Caco-2 (cell line): ENCODE data around the gene KLHL2. TPM values are rescaled to one million over a fixed set of nuclear protein-coding genes. Genes with fewer than 3 reads are reported as not detected.

Experiments used
- BruUV-seq: library from RNA; stranded (reverse); fragments of 400-500 nt; replicated peaks from 2 replicates; lab custom pipeline; 2021; lab: Mats Ljungman, UMichigan
- CTCF ChIA-PET: fragments of 300-600 bp; sonication (Branson Sonifier 250); formaldehyde crosslinking; loops from one replicate; lab custom pipeline; 2022; ENCODE audit warnings: antibody characterized with exemption; lab: Charles Lee
- POLR2A ChIA-PET: fragments of 300-600 bp; sonication (Branson Sonifier 250); formaldehyde crosslinking; loops from one replicate; lab custom pipeline; 2022; ENCODE audit warnings: antibody characterized with exemption; lab: Charles Lee
- DNase-seq, 2 experiments: peaks; one replicate each; pipeline versions ENCODE4 v3.0.0 to v3.0.0-alpha.2; 2020 to 2022
- H3K27me3 ChIP-seq: replicated peaks from 2 replicates; pipeline ENCODE4 v1.6.0; 2011; ENCODE audit warnings: low read length; ENCODE audit not compliant: control insufficient read depth, insufficient read depth
- H3K36me3 ChIP-seq: 2 replicates; pipeline ENCODE4 v1.5.1; 2011; ENCODE audit warnings: low read length; ENCODE audit not compliant: control insufficient read depth, insufficient read depth
- H3K4me1 ChIP-seq: fragments of 250-450 bp; sonication (Bioruptor Pico); 2 replicates; pipeline ENCODE4 v1.5.1; 2020; ENCODE audit warnings: mild to moderate bottlenecking
- H3K4me3 ChIP-seq: 2 replicates; pipeline ENCODE4 v1.5.1; 2011; ENCODE audit warnings: low read depth, mild to moderate bottlenecking, control low read depth, low read length
- H3K9me3 ChIP-seq: fragments of 250-450 bp; sonication (Bioruptor Pico); 2 replicates; pipeline ENCODE4 v1.5.1; 2020; ENCODE audit warnings: mild to moderate bottlenecking, moderate library complexity
- H3K27ac Mint-ChIP-seq: one replicate; pipeline ENCODE4 v1.8.0; 2022; ENCODE audit warnings: mixed read lengths; ENCODE audit not compliant: unreplicated experiment
- H3K27me3 Mint-ChIP-seq: one replicate; pipeline ENCODE4 v1.8.0; 2022; ENCODE audit warnings: mixed read lengths; ENCODE audit not compliant: insufficient read depth, unreplicated experiment
- H3K36me3 Mint-ChIP-seq: one replicate; pipeline ENCODE4 v1.8.0; 2022; ENCODE audit warnings: mild to moderate bottlenecking, mixed read lengths; ENCODE audit not compliant: insufficient read depth, unreplicated experiment
- H3K4me1 Mint-ChIP-seq: one replicate; pipeline ENCODE4 v1.8.0; 2022; ENCODE audit warnings: low read depth, mixed read lengths; ENCODE audit not compliant: unreplicated experiment
- H3K4me3 Mint-ChIP-seq: one replicate; pipeline ENCODE4 v1.8.0; 2022; ENCODE audit warnings: mild to moderate bottlenecking, moderate library complexity, mixed read lengths; ENCODE audit not compliant: unreplicated experiment
- H3K9me3 Mint-ChIP-seq: one replicate; pipeline ENCODE4 v1.8.0; 2022; ENCODE audit warnings: mixed read lengths; ENCODE audit not compliant: unreplicated experiment
- CTCF ChIP-seq, 2 experiments: fragments of 200-600 bp in 1 of 2; IDR thresholded peaks; 1 replicate in 1 of 2; 2 replicates in 1 of 2; pipeline versions ENCODE4 v1.5.1 to v1.8.0; 2011 to 2022; ENCODE audit warnings: antibody characterized with exemption in 1 of 2, control low read depth in 1 of 2, inconsistent platforms in 1 of 2, low read depth in 1 of 2, low read length in 1 of 2, mild to moderate bottlenecking in 1 of 2, moderate library complexity in 1 of 2; ENCODE audit not compliant: insufficient read depth in 1 of 2, severe bottlenecking in 1 of 2, unreplicated experiment in 1 of 2
- intact Hi-C: fragments of 100-400 bp; cut with micrococcal nuclease; formaldehyde crosslinking; loops from one replicate; pipeline ENCODE4 v1.10.0; 2022; ENCODE audit not compliant: unreplicated experiment
- total RNA-seq: library from RNA; stranded (reverse); gene quantifications from 2 replicates; pipeline ENCODE4 v1.2.3, GENCODE V29; 2022

Gene KLHL2
- total RNA-seq, 1 experiment from 2014 or later, result 15.9 TPM

GRCh38 chr4:165204462-165204830 is 2.9 kb upstream of the KLHL2 start:
- Histone ChIP-seq H3K9me3 (no peaks in the 10 kb centered on the region), H3K36me3 (no peaks in the 10 kb centered on the region), H3K4me3 (no peak overlapping the region), H3K27me3 (no peaks in the 10 kb centered on the region), H3K4me1 (peaks cover 9% of the 10 kb centered on the region; the same call in 1 of the 2 replicates)
- no peak for TF ChIP-seq CTCF (IDR thresholded peaks at IDR 0.05; ENCODE audit: insufficient read depth in 1 of 2, low read depth in 1 of 2, low read length in 1 of 2, severe bottlenecking in 1 of 2, unreplicated experiment in 1 of 2)
- H3K4me1 Mint-ChIP-seq, result peaks cover 14% of the 10 kb centered on the region
- POLR2A ChIA-PET, result no interaction called here
- intact Hi-C loops, result loop anchor here (10.0 kb wide), 1 partner anchor 260 kb away; no protein-coding TSS in a partner anchor
- H3K9me3 Mint-ChIP-seq, result no peaks in the 10 kb centered on the region
- no peak overlapping the region for H3K4me3 Mint-ChIP-seq
- no peak overlapping the region for H3K27ac Mint-ChIP-seq
- no TSS peak for BruUV-seq
- CTCF ChIA-PET, result no interaction called here
- H3K27me3 Mint-ChIP-seq, result no peaks in the 10 kb centered on the region
- H3K36me3 Mint-ChIP-seq, result no peaks in the 10 kb centered on the region
- DNase-seq, result no peak

DNA sequence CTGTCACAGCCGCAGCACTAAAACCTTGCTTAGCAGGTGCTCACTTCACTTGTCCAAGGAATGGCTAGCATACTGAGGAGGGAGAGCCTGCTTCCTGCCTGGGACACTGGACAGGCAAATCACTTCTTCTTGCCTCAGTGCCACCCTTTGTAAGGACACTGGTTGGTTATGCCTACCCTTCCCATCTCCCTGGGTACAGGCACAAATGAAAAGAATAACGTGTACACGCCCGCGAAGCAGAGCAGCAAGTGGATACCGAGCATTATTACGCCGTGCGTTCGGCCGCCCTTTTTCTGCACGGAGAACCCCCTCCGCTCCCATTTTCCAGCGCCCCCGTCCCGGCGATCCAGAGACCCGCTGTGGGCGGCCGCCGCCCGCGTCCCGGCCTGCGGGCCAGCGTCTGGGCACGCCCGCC is 338 bp upstream of the KLHL2 start:
- H3K4me3 Mint-ChIP-seq, result peak overlapping the region; percentile 56
- ChIA-PET POLR2A (no interaction called here), CTCF (no interaction called here)
- H3K9me3 Mint-ChIP-seq, result no peaks in the 10 kb centered on the region
- peak in 1 of 2 experiments; percentile 35 for DNase-seq
- H3K4me1 Mint-ChIP-seq, result peaks cover 24% of the 10 kb centered on the region
- intact Hi-C loops, result loop anchor here (1.0 to 10.0 kb wide), 4 partner anchors 76 to 258 kb away; partner anchors contain the start of gene TMEM192
- TF ChIP-seq CTCF (IDR thresholded peaks at IDR 0.05; ENCODE audit: insufficient read depth in 1 of 2, low read depth in 1 of 2, low read length in 1 of 2, severe bottlenecking in 1 of 2, unreplicated experiment in 1 of 2), result no peak
- H3K27me3 Mint-ChIP-seq, result no peaks in the 10 kb centered on the region
- no peaks in the 10 kb centered on the region for H3K36me3 Mint-ChIP-seq
- BruUV-seq, result no TSS peak
- Histone ChIP-seq H3K9me3 (no peaks in the 10 kb centered on the region), H3K4me1 (peaks cover 22% of the 10 kb centered on the region), H3K36me3 (no peaks in the 10 kb centered on the region), H3K4me3 (peak overlapping the region; percentile 85), H3K27me3 (no peaks in the 10 kb centered on the region)
- H3K27ac Mint-ChIP-seq, result no peak overlapping the region

GRCh38 chr4:165208221-165208652 is 876 bp downstream of the KLHL2 start:
- intact Hi-C loops, result loop anchor here (5.0 to 10.0 kb wide), 2 partner anchors 134 to 257 kb away; no protein-coding TSS in a partner anchor
- peaks cover 3% of the 10 kb centered on the region for H3K9me3 Mint-ChIP-seq
- no peak for TF ChIP-seq CTCF (IDR thresholded peaks at IDR 0.05; ENCODE audit: insufficient read depth in 1 of 2, low read depth in 1 of 2, low read length in 1 of 2, severe bottlenecking in 1 of 2, unreplicated experiment in 1 of 2)
- H3K4me3 Mint-ChIP-seq, result peak overlapping the region; percentile 74
- CTCF ChIA-PET, result interaction anchor here (0.8 kb wide), 1 partner anchor 77 kb away, joined by 5 read pairs; no protein-coding TSS in a partner anchor
- BruUV-seq, result no TSS peak
- peak overlapping the region; percentile 49 for H3K27ac Mint-ChIP-seq
- H3K27me3 Mint-ChIP-seq, result no peaks in the 10 kb centered on the region
- peaks cover 4% of the 10 kb centered on the region for H3K36me3 Mint-ChIP-seq
- POLR2A ChIA-PET, result interaction anchor here (0.7 to 1.7 kb wide), 2 partner anchors 95 to 119 kb away, joined by 3 to 4 read pairs; partner anchors contain the start of genes MSMO1 and TMEM192
- H3K9me3 ChIP-seq, result no peaks in the 10 kb centered on the region
- H3K4me3 ChIP-seq, result peak overlapping the region; percentile 85
- peaks cover 28% of the 10 kb centered on the region for H3K4me1 ChIP-seq
- no peaks in the 10 kb centered on the region for H3K27me3 ChIP-seq
- peaks cover 33% of the 10 kb centered on the region for H3K4me1 Mint-ChIP-seq
- no peaks in the 10 kb centered on the region for H3K36me3 ChIP-seq
- no peak for DNase-seq
